H1 (cell line): ENCODE results near the gene NSG2. TPM values are rescaled to one million over a fixed set of nuclear protein-coding genes. Genes with fewer than 3 reads are reported as not detected.

Source experiments
- CTCF ChIA-PET: fragments of 300-600 bp; sonication (Branson Sonifier 250); formaldehyde crosslinking; loops from one replicate; lab custom pipeline; 2021; ENCODE audit not compliant: partially characterized antibody; lab: Charles Lee
- POLR2A ChIA-PET: fragments of 300-600 bp; sonication (Branson Sonifier 250); formaldehyde crosslinking; loops from one replicate; lab custom pipeline; 2021; ENCODE audit warnings: inconsistent platforms; ENCODE audit not compliant: partially characterized antibody; lab: Charles Lee
- DNase-seq, 2 experiments: peaks; one replicate each; pipeline versions ENCODE4 v3.0.0 to v3.0.0-alpha.2; 2010 to 2022; ENCODE audit warnings: low spot score in 2 of 2, low read depth in 1 of 2, mixed read lengths in 1 of 2
- FAIRE-seq: peaks from 2 replicates; lab custom pipeline; 2011; peaks lifted over from hg19 to GRCh38; lab: Jason Lieb, UNC
- H2AFZ ChIP-seq: 2 replicates; pipeline ENCODE4 v1.8.1; 2012; ENCODE audit warnings: low read length, inconsistent platforms
- H2AK5ac ChIP-seq: 2 replicates; pipeline ENCODE4 v1.6.1; 2013; ENCODE audit warnings: low read depth, low read length
- H2BK120ac ChIP-seq: replicated peaks from 2 replicates; pipeline ENCODE3; 2013; ENCODE audit warnings: low read depth, low read length, inconsistent platforms
- H2BK12ac ChIP-seq: 2 replicates; pipeline ENCODE4 v1.6.1; 2013; ENCODE audit warnings: low read depth, low read length
- H2BK15ac ChIP-seq: 2 replicates; pipeline ENCODE4 v1.6.1; 2013; ENCODE audit warnings: low read length
- H2BK20ac ChIP-seq: 2 replicates; pipeline ENCODE4 v1.6.1; 2013; ENCODE audit warnings: low read length
- H2BK5ac ChIP-seq: 2 replicates; pipeline ENCODE4 v1.6.1; 2013; ENCODE audit warnings: low read depth, low read length
- H3K14ac ChIP-seq: 2 replicates; pipeline ENCODE4 v1.6.1; 2013; ENCODE audit warnings: inconsistent platforms; ENCODE audit not compliant: insufficient read length
- H3K18ac ChIP-seq: 2 replicates; pipeline ENCODE4 v1.6.1; 2013; ENCODE audit warnings: low read length; ENCODE audit errors: extremely low read depth
- H3K23ac ChIP-seq: 2 replicates; pipeline ENCODE4 v1.6.1; 2013; ENCODE audit warnings: inconsistent platforms; ENCODE audit not compliant: insufficient read length
- H3K23me2 ChIP-seq: 2 replicates; pipeline ENCODE4 v1.6.1; 2013; ENCODE audit warnings: low read depth, low read length
- H3K27ac ChIP-seq: 2 replicates; pipeline ENCODE4 v1.6.1; 2011; ENCODE audit warnings: low read depth, low read length, inconsistent platforms
- H3K27me3 ChIP-seq, 4 experiments: replicated peaks in 1 of 4; 1 replicate in 1 of 4; 2 replicates in 3 of 4; pipeline versions ENCODE4 v1.6.1 to v1.8.1; 2011 to 2013; ENCODE audit warnings: low read length in 3 of 4, mild to moderate bottlenecking in 3 of 4, inconsistent platforms in 2 of 4, mixed read lengths in 2 of 4, moderate library complexity in 1 of 4; ENCODE audit not compliant: control insufficient read depth in 3 of 4, insufficient read depth in 3 of 4; ENCODE audit errors: extremely low read depth in 1 of 4
- H3K36me3 ChIP-seq, 4 experiments: 2 replicates each; pipeline versions ENCODE4 v1.6.1 to v1.8.1; 2011 to 2013; ENCODE audit warnings: mild to moderate bottlenecking in 4 of 4, low read length in 3 of 4, moderate library complexity in 2 of 4, control low read depth in 1 of 4, inconsistent platforms in 1 of 4; ENCODE audit not compliant: insufficient read depth in 4 of 4, control insufficient read depth in 2 of 4
- H3K4ac ChIP-seq: replicated peaks from 2 replicates; pipeline ENCODE3; 2013; ENCODE audit warnings: low read length, low read depth, mixed read lengths, inconsistent platforms; ENCODE audit not compliant: insufficient read length
- H3K4me1 ChIP-seq, 4 experiments: replicated peaks in 1 of 4; 1 replicate in 1 of 4; 2 replicates in 3 of 4; pipeline versions ENCODE4 v1.6.1 to v1.8.1; 2011 to 2013; ENCODE audit warnings: low read length in 3 of 4, inconsistent platforms in 2 of 4, mixed read lengths in 1 of 4; ENCODE audit not compliant: insufficient read depth in 4 of 4, control insufficient read depth in 3 of 4
- H3K4me2 ChIP-seq, 2 experiments: 2 replicates each; pipeline versions ENCODE4 v1.6.1 to v1.8.1; 2011 to 2013; ENCODE audit warnings: low read depth in 2 of 2, low read length in 2 of 2, control low read depth in 1 of 2, inconsistent platforms in 1 of 2, mild to moderate bottlenecking in 1 of 2; ENCODE audit not compliant: insufficient read depth in 1 of 2
- H3K4me3 ChIP-seq, 4 experiments: fragments of 200-600, 300-600 bp in 1 of 4; sonication (generic), shearing (Covaris generic), sonication (Bioruptor Twin) in 1 of 4; 2 replicates each; pipeline versions ENCODE4 v1.5.1 to v1.8.1; 2011 to 2016; ENCODE audit warnings: low read length in 4 of 4, low read depth in 3 of 4, control low read depth in 2 of 4, inconsistent platforms in 2 of 4, mild to moderate bottlenecking in 2 of 4, mixed read lengths in 1 of 4, moderate library complexity in 1 of 4; ENCODE audit not compliant: insufficient read depth in 2 of 4; ENCODE audit errors: extremely low read depth in 1 of 4
- H3K56ac ChIP-seq: replicated peaks from 2 replicates; pipeline ENCODE3; 2013; ENCODE audit warnings: low read depth, mild to moderate bottlenecking, mixed read lengths, low read length, inconsistent platforms; ENCODE audit not compliant: insufficient read length
- H3K79me1 ChIP-seq: 2 replicates; pipeline ENCODE4 v1.6.1; 2013; ENCODE audit warnings: low read depth, low read length, control low read depth
- H3K79me2 ChIP-seq, 2 experiments: 2 replicates each; pipeline versions ENCODE4 v1.6.1 to v1.8.1; 2012 to 2013; ENCODE audit warnings: low read length in 2 of 2, mild to moderate bottlenecking in 2 of 2, inconsistent platforms in 1 of 2; ENCODE audit not compliant: insufficient read depth in 2 of 2, control insufficient read depth in 1 of 2
- H3K9ac ChIP-seq, 4 experiments: replicated peaks in 1 of 4; 1 replicate in 1 of 4; 2 replicates in 3 of 4; pipeline versions ENCODE4 v1.6.1 to v1.8.1; 2011 to 2013; ENCODE audit warnings: low read depth in 3 of 4, low read length in 3 of 4, control low read depth in 2 of 4, mild to moderate bottlenecking in 2 of 4, moderate library complexity in 2 of 4, inconsistent platforms in 1 of 4; ENCODE audit errors: extremely low read depth in 1 of 4
- H3K9me3 ChIP-seq, 2 experiments: 2 replicates each; pipeline versions ENCODE4 v1.6.1 to v1.8.1; 2012 to 2013; ENCODE audit warnings: mild to moderate bottlenecking in 2 of 2, moderate library complexity in 2 of 2, control low read depth in 1 of 2, inconsistent platforms in 1 of 2, low read depth in 1 of 2, low read length in 1 of 2, mixed read lengths in 1 of 2; ENCODE audit not compliant: insufficient read depth in 2 of 2
- H4K20me1 ChIP-seq, 2 experiments: replicated peaks in 1 of 2; 2 replicates each; pipeline versions ENCODE3 to v1.8.1; 2011 to 2013; ENCODE audit warnings: inconsistent platforms in 2 of 2, low read length in 2 of 2, mild to moderate bottlenecking in 1 of 2; ENCODE audit not compliant: insufficient read depth in 2 of 2, control insufficient read depth in 1 of 2
- H4K5ac ChIP-seq: 2 replicates; pipeline ENCODE4 v1.6.1; 2013; ENCODE audit warnings: low read length, low read depth, mixed read lengths, inconsistent platforms; ENCODE audit not compliant: insufficient read length
- H4K8ac ChIP-seq: 2 replicates; pipeline ENCODE4 v1.8.0; 2013; ENCODE audit warnings: mild to moderate bottlenecking, moderate library complexity, low read length, inconsistent platforms; ENCODE audit not compliant: insufficient read depth; ENCODE audit errors: extremely low read depth
- H4K91ac ChIP-seq: replicated peaks from 2 replicates; pipeline ENCODE3; 2013; ENCODE audit warnings: low read length, mixed read lengths, inconsistent platforms; ENCODE audit not compliant: insufficient read length
- CEBPB ChIP-seq: IDR thresholded peaks from 2 replicates; pipeline ENCODE4 v1.6.1; 2012; ENCODE audit warnings: low read depth, low read length
- KDM5A ChIP-seq: fragments of 200-600 bp; IDR thresholded peaks from 2 replicates; pipeline ENCODE4 v1.7.1; 2012; ENCODE audit warnings: mild to moderate bottlenecking, low read length, inconsistent platforms, mixed read lengths
- SIN3A ChIP-seq, 2 experiments: IDR thresholded peaks in 1 of 2; conservative IDR thresholded peaks in 1 of 2; 2 replicates each; pipeline ENCODE4 v1.6.1; 2011 to 2012; ENCODE audit warnings: low read length in 2 of 2, improper control_type of control experiment in 1 of 2, low read depth in 1 of 2, mild to moderate bottlenecking in 1 of 2
- SIX5 ChIP-seq: IDR thresholded peaks from 2 replicates; pipeline ENCODE4 v1.6.1; 2011; ENCODE audit warnings: mild to moderate bottlenecking, low read depth, low read length
- SP2 ChIP-seq: IDR thresholded peaks from 2 replicates; pipeline ENCODE4 v1.6.1; 2012; ENCODE audit warnings: mild to moderate bottlenecking, low read length, inconsistent platforms
- SUZ12 ChIP-seq: fragments of 200-600 bp; sonication (generic); IDR thresholded peaks from 2 replicates; pipeline ENCODE4 v1.6.1; 2012; ENCODE audit warnings: mild to moderate bottlenecking, inconsistent platforms, low read length, moderate library complexity, mixed read lengths
- TCF12 ChIP-seq: IDR thresholded peaks from 2 replicates; pipeline ENCODE4 v1.6.1; 2011; ENCODE audit warnings: low read depth, mild to moderate bottlenecking, low read length
- WGBS, 2 experiments: shearing (Covaris generic) in 1 of 2; methylation state at CpG; one replicate each; pipeline versions ENCODE4 v1.1.6 to v1.1.7; 2013 to 2015; ENCODE audit warnings: low lambda C conversion rate in 2 of 2, mixed read lengths in 2 of 2, inconsistent platforms in 1 of 2, low coverage in 1 of 2, missing lambda C conversion rate in 1 of 2; ENCODE audit not compliant: insufficient replicate concordance in 2 of 2, insufficient coverage in 1 of 2, insufficient read length in 1 of 2; ENCODE audit errors: extremely low coverage in 1 of 2, missing lambda C conversion rate in 1 of 2; 5-methylcytosine and 5-hydroxymethylcytosine counted together
- polyA plus RNA-seq, 7 experiments: library from polyadenylated mRNA; depleted of rRNA in 3 of 7; stranded (reverse) in 5 of 7; unstranded in 2 of 7; fragments of >200 nt in 5 of 7; fragments of 200-250 nt in 2 of 7; gene quantifications; 1 replicate in 5 of 7; 2 replicates in 1 of 7; 4 replicates in 1 of 7; pipeline versions ENCODE4 v1.2.1 to v1.2.3, GENCODE V29; 2011 to 2013; ENCODE audit warnings: missing spikeins in 2 of 7, mixed read lengths in 2 of 7
- total RNA-seq: library from RNA; stranded (reverse); fragmentation: NEBNext Ultra II Directional; extraction: Animal tissue kit (Norgen Biotek cat#: 25700); gene quantifications from 2 replicates; pipeline ENCODE4 v1.2.1, GENCODE V29; 2021

Gene NSG2
- total and polyA plus RNA-seq, 2 of the 8 experiments (the other 6 are each of a cell fraction or from before 2014, with no cell fraction given), result 0.56 to 0.78 TPM

DNA sequence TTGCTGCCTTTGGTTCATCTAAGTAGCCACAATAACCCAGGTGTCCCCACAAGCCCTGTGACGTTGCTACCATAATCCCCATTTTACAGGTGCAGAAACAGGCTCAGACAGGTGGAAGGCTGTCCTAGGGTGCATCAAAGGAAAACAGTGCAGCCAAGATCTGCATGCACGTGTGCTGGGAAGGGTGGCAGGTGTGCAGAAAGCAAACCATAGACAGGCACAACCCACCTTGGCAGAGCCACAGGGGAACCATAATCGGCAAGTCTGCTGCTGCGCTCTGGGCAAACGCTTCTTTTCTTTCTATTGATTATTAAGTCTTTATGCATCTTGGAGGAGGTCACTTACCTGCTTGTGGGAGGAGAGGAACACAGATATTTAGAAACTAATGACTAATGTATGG is 7.1 kb downstream of the NSG2 start:
- Histone ChIP-seq H3K4me2 (no peak overlapping the region), H3K23me2 (no peaks in the 10 kb centered on the region; the same call in 1 of the 2 replicates), H2BK5ac (no peak overlapping the region), H3K36me3 (no peaks in the 10 kb centered on the region), H2BK15ac (no peak overlapping the region), H3K79me1 (no peaks in the 10 kb centered on the region), H2AK5ac (no peak overlapping the region), H3K23ac (no peak overlapping the region), H3K27ac (no peak overlapping the region), H3K27me3 (no peaks in the 10 kb centered on the region), H3K9me3 (no peaks in the 10 kb centered on the region), H4K20me1 (no peaks in the 10 kb centered on the region), H3K18ac (no peak overlapping the region), H3K56ac (no peak overlapping the region), H4K5ac (no peak overlapping the region), H4K91ac (no peak overlapping the region), H2BK12ac (no peak overlapping the region), H3K14ac (no peak overlapping the region), H2BK120ac (no peak overlapping the region), H4K8ac (no peak overlapping the region), H3K79me2 (no peaks in the 10 kb centered on the region), H3K4me1 (no peaks in the 10 kb centered on the region), H2AFZ (no peak overlapping the region), H3K9ac (no peak overlapping the region), H3K4me3 (no peak overlapping the region), H3K4ac (no peak overlapping the region), H2BK20ac (no peak overlapping the region)
- TF ChIP-seq TCF12 (no peak), CEBPB (no peak), SIN3A (conservative IDR thresholded peaks at IDR 0.05 in 1 of 2, IDR thresholded peaks at IDR 0.05 in 1 of 2; ENCODE audit: low read depth in 1 of 2, low read length in 2 of 2) (no peak), SP2 (no peak), KDM5A (no peak), SIX5 (no peak), SUZ12 (no peak)
- FAIRE-seq (no peak), DNase-seq (no peak)
- CTCF ChIA-PET, result interaction anchor here (7.5 kb wide), 1 partner anchor 7 kb away, joined by 45 read pairs; the partner anchor contains the start of gene NSG2
- 88% methylated on average over 5 of the region's 5 CpGs; no CpG with 5 or more reads in 1 of the 2 experiments for WGBS, 2 experiments
- POLR2A ChIA-PET, result no interaction called here
